ENCODE results near the gene NAV2.

- TF ChIP-seq CTCF (IDR thresholded peaks at IDR 0.05) (no peak), POLR2AphosphoS5 (IDR thresholded peaks at IDR 0.05) (no peak)
Measured at GRCh38 chr11:20111871-20112270, 399.2 kb downstream of the NAV2 start.

Measured in transverse colon (tissue), 4 donors.